Measurements from ENCODE around the gene FHL2. TPM values are rescaled to one million over a fixed set of nuclear protein-coding genes. Genes with fewer than 3 reads are reported as not detected.

FHL2 gene
- total RNA-seq (2014; rRNA removed; shearing (Covaris generic)) (not detected in 2 replicates), total RNA-seq (2022) (0.26 TPM in 1 of 2 replicates, not detected in the other), Bru-seq, nascent RNA (percentile 12 among the genes with signal in this experiment), BruChase-seq, experiment 1, labeled RNA remaining after a 6-hour chase (percentile 12 among the genes with signal in this experiment), BruChase-seq, experiment 2, labeled RNA remaining after a 2-hour chase (percentile 14 among the genes with signal in this experiment)
- long read RNA-seq: 0 reads

- Histone ChIP-seq H3K4me3 (ENCODE audit: low read depth, low read length, poor library complexity, severe bottlenecking) (no peak within 1 kb of the TSS), H3K4me1 (ENCODE audit: insufficient read depth, low read length, poor library complexity, severe bottlenecking) (no peaks in the 10 kb centered on the region), H3K79me2 (ENCODE audit: insufficient read depth, low read depth, low read length) (no peaks in the 10 kb centered on the region), H3K27ac (ENCODE audit: low read depth, low read length, poor library complexity, severe bottlenecking) (no peak within 1 kb of the TSS), H3K9me3 (ENCODE audit: low read length) (no peaks in the 10 kb centered on the region), H4K20me1 (ENCODE audit: insufficient read depth, low read length) (no peaks in the 10 kb centered on the region), H2AFZ (ENCODE audit: low read length) (no peak within 1 kb of the TSS), H3K36me3 (ENCODE audit: insufficient read depth, low read length) (no peaks in the 10 kb centered on the region), H3K4me2 (ENCODE audit: low read length) (no peak within 1 kb of the TSS), H3K9me2 (ENCODE audit: insufficient read depth, low read length) (no peaks in the 10 kb centered on the region)
- DNase-seq (ENCODE audit: low spot score): no peak
- intact Hi-C loops (cut with micrococcal nuclease; ENCODE audit: unreplicated experiment): no loop called here
- CTCF ChIA-PET (ENCODE audit: unreplicated experiment): no interaction called here
- no TSS peak for BruUV-seq (replicated peaks)
- no peak for TF ChIP-seq EZH2phosphoT487 (IDR thresholded peaks at IDR 0.05; ENCODE audit: borderline replicate concordance, low read depth, low read length)
- TF ChIP-seq CTCF (conservative IDR thresholded peaks at IDR 0.05; ENCODE audit: low read length): no peak
- POLR2A ChIA-PET: no interaction called here
Observed at GRCh38 chr2:105398336-105399206, at the start of gene FHL2. FHL2 (minus strand) TSS chr2:105399051; CDS start chr2:105386516, 12,535 bp downstream.

- H3K79me2 ChIP-seq (ENCODE audit: insufficient read depth, low read depth, low read length): no peaks in the 10 kb centered on the region
- POLR2A ChIA-PET: interaction anchor here (0.7 kb wide), 1 partner anchor 11 kb away, joined by 3 read pairs; no protein-coding TSS in a partner anchor
- no peaks in the 10 kb centered on the region for H3K36me3 ChIP-seq (ENCODE audit: insufficient read depth, low read length)
- no peaks in the 10 kb centered on the region for H4K20me1 ChIP-seq (ENCODE audit: insufficient read depth, low read length)
- no peak overlapping the region for H3K4me2 ChIP-seq (ENCODE audit: low read length)
- BruUV-seq (replicated peaks): no TSS peak
- no peak overlapping the region for H3K27ac ChIP-seq (ENCODE audit: low read depth, low read length, poor library complexity, severe bottlenecking)
- CTCF ChIA-PET (ENCODE audit: unreplicated experiment): no interaction called here
- H3K4me3 ChIP-seq (ENCODE audit: low read depth, low read length, poor library complexity, severe bottlenecking): no peak overlapping the region
- TF ChIP-seq CTCF (conservative IDR thresholded peaks at IDR 0.05; ENCODE audit: low read length): no peak
- H3K4me1 ChIP-seq (ENCODE audit: insufficient read depth, low read length, poor library complexity, severe bottlenecking): no peaks in the 10 kb centered on the region
- no peaks in the 10 kb centered on the region for H3K9me3 ChIP-seq (ENCODE audit: low read length)
- intact Hi-C loops (cut with micrococcal nuclease; ENCODE audit: unreplicated experiment): no loop called here
- H3K9me2 ChIP-seq (ENCODE audit: insufficient read depth, low read length): no peaks in the 10 kb centered on the region; the same call in 1 of the 2 replicates
- DNase-seq (ENCODE audit: low spot score): no peak
- no peak overlapping the region for H2AFZ ChIP-seq (ENCODE audit: low read length)
Observed at GRCh38 chr2:105447476-105447875, 48.6 kb upstream of the FHL2 start.

GRCh38 chr2:105446501-105446900, 47.6 kb upstream of the FHL2 start:
- Histone ChIP-seq H3K27ac (ENCODE audit: low read depth, low read length, poor library complexity, severe bottlenecking) (no peak overlapping the region), H3K9me3 (ENCODE audit: low read length) (no peaks in the 10 kb centered on the region), H3K4me2 (ENCODE audit: low read length) (no peak overlapping the region), H3K9me2 (ENCODE audit: insufficient read depth, low read length) (no peaks in the 10 kb centered on the region; the same call in 1 of the 2 replicates), H3K79me2 (ENCODE audit: insufficient read depth, low read depth, low read length) (no peaks in the 10 kb centered on the region), H3K4me1 (ENCODE audit: insufficient read depth, low read length, poor library complexity, severe bottlenecking) (no peaks in the 10 kb centered on the region), H4K20me1 (ENCODE audit: insufficient read depth, low read length) (no peaks in the 10 kb centered on the region), H3K36me3 (ENCODE audit: insufficient read depth, low read length) (no peaks in the 10 kb centered on the region), H2AFZ (ENCODE audit: low read length) (no peak overlapping the region), H3K4me3 (ENCODE audit: low read depth, low read length, poor library complexity, severe bottlenecking) (no peak overlapping the region)
- no TSS peak for BruUV-seq (replicated peaks)
- ChIA-PET CTCF (ENCODE audit: unreplicated experiment) (no interaction called here), POLR2A (no interaction called here)
- TF ChIP-seq EZH2phosphoT487 (IDR thresholded peaks at IDR 0.05; ENCODE audit: borderline replicate concordance, low read depth, low read length) (no peak), CTCF (conservative IDR thresholded peaks at IDR 0.05; ENCODE audit: low read length) (no peak)
- intact Hi-C loops (cut with micrococcal nuclease; ENCODE audit: unreplicated experiment): no loop called here
- DNase-seq (ENCODE audit: low spot score): no peak

Measured in OCI-LY7 (cell line).